Erythroblast (primary cell): ENCODE results near the gene CYTH3.
"Not testable (repeated sequence)": the region's sequence is repeated elsewhere in the genome, so short reads cannot be mapped to it uniquely, and the experiment has no call there.

Experiments used
- GATA1 ChIP-seq: IDR thresholded peaks from 2 replicates; pipeline ENCODE4 v1.6.1; 2011; ENCODE audit warnings: low read depth, mild to moderate bottlenecking, control low read depth, low read length, moderate library complexity
- POLR2A ChIP-seq: IDR thresholded peaks from 2 replicates; pipeline ENCODE4 v1.6.1; 2011; ENCODE audit warnings: mild to moderate bottlenecking, low read length

- not testable (repeated sequence) for TF ChIP-seq POLR2A, GATA1
These were observed 81.9 kb downstream of the CYTH3 start for GRCh38 chr7:6190563-6190962.
